Astrocyte (in vitro differentiated cells and primary cell): ENCODE data around the gene DHRS7B. TPM values are rescaled to one million over a fixed set of nuclear protein-coding genes. Genes with fewer than 3 reads are reported as not detected.

Experiments
- DNase-seq: peaks from one replicate; pipeline ENCODE4 v3.0.0-alpha.2; 2010; ENCODE audit warnings: low read depth
- FAIRE-seq: peaks from 2 replicates; lab custom pipeline; 2011; peaks lifted over from hg19 to GRCh38; lab: Jason Lieb, UNC
- H2AFZ ChIP-seq: 2 replicates; pipeline ENCODE4 v1.6.0; 2012; ENCODE audit warnings: low read depth, low read length, inconsistent platforms
- H3K27ac ChIP-seq: 2 replicates; pipeline ENCODE4 v1.5.1; 2011; ENCODE audit warnings: low read depth, low read length, inconsistent platforms
- H3K27me3 ChIP-seq: 2 replicates; pipeline ENCODE4 v1.6.0; 2011; ENCODE audit warnings: low read length, inconsistent platforms; ENCODE audit not compliant: insufficient read depth
- H3K36me3 ChIP-seq: 2 replicates; pipeline ENCODE4 v1.5.1; 2011; ENCODE audit warnings: low read length, inconsistent platforms; ENCODE audit not compliant: insufficient read depth
- H3K4me1 ChIP-seq: 2 replicates; pipeline ENCODE4 v1.5.1; 2011; ENCODE audit warnings: low read length, inconsistent platforms; ENCODE audit not compliant: insufficient read depth
- H3K4me2 ChIP-seq: 2 replicates; pipeline ENCODE4 v1.6.0; 2012; ENCODE audit warnings: low read length, inconsistent platforms
- H3K4me3 ChIP-seq: 2 replicates; pipeline ENCODE4 v1.5.1; 2011; ENCODE audit warnings: low read depth, mild to moderate bottlenecking, low read length, inconsistent platforms; ENCODE audit not compliant: insufficient read depth
- H3K79me2 ChIP-seq: 2 replicates; pipeline ENCODE4 v1.6.0; 2012; ENCODE audit warnings: mild to moderate bottlenecking, low read length, inconsistent platforms; ENCODE audit not compliant: insufficient read depth
- H3K9ac ChIP-seq: 2 replicates; pipeline ENCODE4 v1.6.0; 2012; ENCODE audit warnings: mild to moderate bottlenecking, low read length, inconsistent platforms
- H3K9me3 ChIP-seq: 2 replicates; pipeline ENCODE4 v1.5.1; 2012; ENCODE audit warnings: low read depth, mild to moderate bottlenecking, low read length, inconsistent platforms; ENCODE audit not compliant: insufficient read depth
- H4K20me1 ChIP-seq: 2 replicates; pipeline ENCODE4 v1.6.0; 2012; ENCODE audit warnings: low read length, inconsistent platforms; ENCODE audit not compliant: insufficient read depth
- H3K27ac Mint-ChIP-seq: one replicate; pipeline ENCODE4 v1.8.0; 2021; ENCODE audit warnings: mild to moderate bottlenecking, mixed read lengths; ENCODE audit not compliant: unreplicated experiment
- H3K27me3 Mint-ChIP-seq: one replicate; pipeline ENCODE4 v1.8.0; 2021; ENCODE audit warnings: low read depth, mixed read lengths; ENCODE audit not compliant: unreplicated experiment
- H3K36me3 Mint-ChIP-seq: one replicate; pipeline ENCODE4 v1.8.0; 2021; ENCODE audit warnings: low read depth, mixed read lengths; ENCODE audit not compliant: unreplicated experiment
- H3K4me1 Mint-ChIP-seq: one replicate; pipeline ENCODE4 v1.8.0; 2021; ENCODE audit warnings: low read depth, mixed read lengths; ENCODE audit not compliant: unreplicated experiment
- H3K4me3 Mint-ChIP-seq: one replicate; pipeline ENCODE4 v1.8.0; 2021; ENCODE audit warnings: mild to moderate bottlenecking, moderate library complexity, mixed read lengths; ENCODE audit not compliant: unreplicated experiment
- H3K9me3 Mint-ChIP-seq: one replicate; pipeline ENCODE4 v1.8.0; 2021; ENCODE audit warnings: mild to moderate bottlenecking, mixed read lengths; ENCODE audit not compliant: unreplicated experiment
- CTCF ChIP-seq: IDR thresholded peaks from 2 replicates; pipeline ENCODE4 v1.5.1; 2011; ENCODE audit warnings: low read depth, mild to moderate bottlenecking, inconsistent platforms, low read length, moderate library complexity; ENCODE audit not compliant: insufficient read depth
- EZH2 ChIP-seq: IDR thresholded peaks from 2 replicates; pipeline ENCODE4 v1.6.1; 2012; ENCODE audit warnings: mild to moderate bottlenecking, low read length, inconsistent platforms; ENCODE audit not compliant: insufficient read depth
- total RNA-seq: library from RNA; stranded (reverse); gene quantifications from 2 replicates; pipeline ENCODE4 v1.2.1, GENCODE V29; 2021

DHRS7B gene
- total RNA-seq, 1 donor from 2014 or later = 15.5 TPM

- peak overlapping the region; percentile 90 for H3K4me2 ChIP-seq
- H3K79me2 ChIP-seq = peaks cover 76% of the 10 kb centered on the region
These were observed 89.2 kb downstream of the DHRS7B start for GRCh38 chr17:21215935-21216334.

GRCh38 chr17:21217346-21217745, 90.6 kb downstream of the DHRS7B start:
- Histone ChIP-seq H4K20me1 (peaks cover 25% of the 10 kb centered on the region), H3K27ac (no peak overlapping the region), H3K36me3 (no peaks in the 10 kb centered on the region), H3K9me3 (peaks cover 5% of the 10 kb centered on the region), H3K9ac (no peak overlapping the region), H3K4me1 (peaks cover 17% of the 10 kb centered on the region), H3K4me2 (no peak overlapping the region), H3K79me2 (peaks cover 62% of the 10 kb centered on the region), H3K4me3 (no peak overlapping the region), H3K27me3 (no peaks in the 10 kb centered on the region), H2AFZ (no peak overlapping the region)
- TF ChIP-seq CTCF (no peak), EZH2 (no peak)
- peaks cover 7% of the 10 kb centered on the region for H3K9me3 Mint-ChIP-seq
- H3K27me3 Mint-ChIP-seq = no peaks in the 10 kb centered on the region
- no peak overlapping the region for H3K4me3 Mint-ChIP-seq
- DNase-seq (no peak), FAIRE-seq (no peak)
- peaks cover 22% of the 10 kb centered on the region for H3K36me3 Mint-ChIP-seq
- H3K4me1 Mint-ChIP-seq = peaks cover 13% of the 10 kb centered on the region
- no peak overlapping the region for H3K27ac Mint-ChIP-seq

More at GRCh38 chr17:21215935-21216334, 89.2 kb downstream of the DHRS7B start:
- Mint-ChIP-seq H3K27ac (peak overlapping the region; percentile 75), H3K27me3 (no peaks in the 10 kb centered on the region), H3K4me1 (peaks cover 21% of the 10 kb centered on the region), H3K36me3 (peaks cover 8% of the 10 kb centered on the region), H3K9me3 (no peaks in the 10 kb centered on the region), H3K4me3 (peak overlapping the region; percentile 91)
- peaks cover 22% of the 10 kb centered on the region for H3K4me1 ChIP-seq
- no peak for TF ChIP-seq EZH2
- TF ChIP-seq CTCF = no peak
- H3K9ac ChIP-seq = peak overlapping the region; percentile 3
- H3K4me3 ChIP-seq = no peak overlapping the region
- peak; percentile 53 for DNase-seq
- no peaks in the 10 kb centered on the region for H3K27me3 ChIP-seq
- FAIRE-seq = no peak
- no peaks in the 10 kb centered on the region for H3K36me3 ChIP-seq
- peaks cover 39% of the 10 kb centered on the region for H4K20me1 ChIP-seq
- H2AFZ ChIP-seq = no peak overlapping the region
- H3K9me3 ChIP-seq = no peaks in the 10 kb centered on the region
- H3K27ac ChIP-seq = no peak overlapping the region

- Histone ChIP-seq H3K4me3 (no peak overlapping the region), H3K9me3 (peaks cover 5% of the 10 kb centered on the region), H3K36me3 (no peaks in the 10 kb centered on the region), H3K79me2 (peaks cover 54% of the 10 kb centered on the region), H3K9ac (no peak overlapping the region), H3K27ac (no peak overlapping the region), H3K27me3 (no peaks in the 10 kb centered on the region), H3K4me1 (peaks cover 14% of the 10 kb centered on the region), H4K20me1 (peaks cover 17% of the 10 kb centered on the region), H3K4me2 (no peak overlapping the region), H2AFZ (no peak overlapping the region)
- Mint-ChIP-seq H3K27me3 (no peaks in the 10 kb centered on the region), H3K4me1 (peaks cover 11% of the 10 kb centered on the region), H3K27ac (no peak overlapping the region), H3K4me3 (no peak overlapping the region), H3K9me3 (peaks cover 11% of the 10 kb centered on the region), H3K36me3 (peaks cover 30% of the 10 kb centered on the region)
- TF ChIP-seq EZH2 (no peak), CTCF (no peak)
- FAIRE-seq = no peak
- no peak for DNase-seq
These were observed 91.3 kb downstream of the DHRS7B start for GRCh38 chr17:21218101-21218500.
